Liver (tissue), 9 donors: ENCODE data around the gene SEC22C. TPM values are rescaled to one million over a fixed set of nuclear protein-coding genes. Genes with fewer than 3 reads are reported as not detected.

Experiments
- DNase-seq: peaks from one replicate; pipeline ENCODE4 v3.0.0-alpha.2; 2017; ENCODE audit warnings: low spot score
- H3K27ac ChIP-seq, 2 donors: one replicate each; pipeline ENCODE4 v1.7.0; 2013; ENCODE audit warnings: inconsistent platforms in 2 of 2, low read length in 2 of 2, control low read depth in 1 of 2, low read depth in 1 of 2, mild to moderate bottlenecking in 1 of 2
- H3K27me3 ChIP-seq, 4 donors: one replicate each; pipeline versions ENCODE4 v1.6.1 to v1.7.0; 2013; ENCODE audit warnings: low read length in 3 of 4, inconsistent platforms in 1 of 4, mild to moderate bottlenecking in 1 of 4, moderate library complexity in 1 of 4; ENCODE audit not compliant: control insufficient read depth in 4 of 4, insufficient read depth in 4 of 4
- H3K36me3 ChIP-seq, 4 donors: one replicate each; pipeline versions ENCODE4 v1.6.1 to v1.7.0; 2013; ENCODE audit warnings: low read length in 3 of 4, mild to moderate bottlenecking in 3 of 4, low read depth in 1 of 4, moderate library complexity in 1 of 4; ENCODE audit not compliant: control insufficient read depth in 4 of 4, insufficient read depth in 3 of 4
- H3K4me1 ChIP-seq, 4 donors: one replicate each; pipeline versions ENCODE4 v1.6.1 to v1.7.0; 2013; ENCODE audit warnings: low read length in 3 of 4, mild to moderate bottlenecking in 3 of 4, moderate library complexity in 1 of 4; ENCODE audit not compliant: control insufficient read depth in 4 of 4, insufficient read depth in 4 of 4
- H3K4me3 ChIP-seq, 3 donors: one replicate each; pipeline versions ENCODE4 v1.6.1 to v1.7.0; 2013; ENCODE audit warnings: low read length in 3 of 3, control low read depth in 1 of 3, low read depth in 1 of 3, mild to moderate bottlenecking in 1 of 3
- H3K9ac ChIP-seq, 2 donors: one replicate each; pipeline ENCODE4 v1.7.0; 2013; ENCODE audit warnings: low read length in 2 of 2, mild to moderate bottlenecking in 2 of 2, moderate library complexity in 2 of 2, control low read depth in 1 of 2, low read depth in 1 of 2
- H3K9me3 ChIP-seq, 4 donors: one replicate each; pipeline versions ENCODE4 v1.6.1 to v1.7.0; 2013; ENCODE audit warnings: low read length in 3 of 4; ENCODE audit not compliant: control insufficient read depth in 4 of 4
- FOXA1 ChIP-seq: IDR thresholded peaks from 2 replicates; pipeline ENCODE4 v1.6.1; 2016; ENCODE audit warnings: antibody characterized with exemption
- FOXA2 ChIP-seq: IDR thresholded peaks from 2 replicates; pipeline ENCODE4 v1.6.1; 2016; ENCODE audit warnings: antibody characterized with exemption
- GABPA ChIP-seq, 2 donors: IDR thresholded peaks in 1 of 2; conservative IDR thresholded peaks in 1 of 2; 2 replicates each; pipeline ENCODE4 v1.6.1; 2016; ENCODE audit warnings: antibody characterized with exemption in 2 of 2, mild to moderate bottlenecking in 1 of 2, moderate library complexity in 1 of 2
- HNF4G ChIP-seq: IDR thresholded peaks from 2 replicates; pipeline ENCODE4 v1.6.1; 2016; ENCODE audit warnings: antibody characterized with exemption
- JUND ChIP-seq, 2 donors: IDR thresholded peaks; 2 replicates each; pipeline ENCODE4 v1.6.1; 2016; ENCODE audit warnings: antibody characterized with exemption in 2 of 2
- NR2F2 ChIP-seq: IDR thresholded peaks from 2 replicates; pipeline ENCODE4 v1.6.1; 2016; ENCODE audit warnings: antibody characterized with exemption
- RAD21 ChIP-seq, 2 donors: IDR thresholded peaks; 2 replicates each; pipeline ENCODE4 v1.6.1; 2016; ENCODE audit warnings: antibody characterized with exemption in 2 of 2, mild to moderate bottlenecking in 2 of 2
- REST ChIP-seq: IDR thresholded peaks from 2 replicates; pipeline ENCODE4 v1.6.1; 2016; ENCODE audit warnings: antibody characterized with exemption, mild to moderate bottlenecking
- RXRA ChIP-seq, 2 donors: IDR thresholded peaks; 2 replicates each; pipeline ENCODE4 v1.6.1; 2017 to 2018; ENCODE audit warnings: antibody characterized with exemption in 2 of 2, mild to moderate bottlenecking in 1 of 2
- SP1 ChIP-seq: IDR thresholded peaks from 2 replicates; pipeline ENCODE4 v1.6.1; 2018; ENCODE audit warnings: antibody characterized with exemption, mild to moderate bottlenecking
- YY1 ChIP-seq: IDR thresholded peaks from 2 replicates; pipeline ENCODE4 v1.6.1; 2016; ENCODE audit warnings: antibody characterized with exemption, mild to moderate bottlenecking
- WGBS: extraction: QIAGEN DNeasy Blood & Tissue Kit; methylation state at CpG from one replicate; pipeline ENCODE4 v1.1.7; 2013; 5-methylcytosine and 5-hydroxymethylcytosine counted together
- polyA plus RNA-seq, 2 donors: library from polyadenylated mRNA; stranded (reverse) in 1 of 2; unstranded in 1 of 2; fragments of 200-250 nt in 1 of 2; fragments of >200 nt in 1 of 2; fragmentation: Nextera tagmentation in 1 of 2; extraction: Ambion mirVana in 1 of 2; gene quantifications; one replicate each; pipeline versions ENCODE4 v1.2.1 to v1.2.3, GENCODE V29; 2013 to 2015
- total RNA-seq, 2 donors: library from RNA; depleted of rRNA; stranded (reverse); fragments of >200 nt; gene quantifications; one replicate each; pipeline ENCODE4 v1.2.3, GENCODE V29; 2014
- TF ChIP-seq, protein P1 (sequence below): IDR thresholded peaks from 2 replicates; pipeline ENCODE4 v1.6.1; 2016; ENCODE audit warnings: antibody characterized with exemption
- TF ChIP-seq, protein P2 (sequence below): IDR thresholded peaks from 2 replicates; pipeline ENCODE4 v1.6.1; 2016; ENCODE audit warnings: antibody characterized with exemption
- TF ChIP-seq, protein P3 (sequence below): IDR thresholded peaks from 2 replicates; pipeline ENCODE4 v1.6.1; 2016; ENCODE audit warnings: antibody characterized with exemption
- donor health status: healthy.
- donor health status: healthy.
- donor health status: healthy.
- donor health status: healthy.
- donor health status: healthy.

SEC22C gene
- total and polyA plus RNA-seq, 4 donors = 14.5 to 48.5 (median 17.8) TPM

GRCh38 chr3:42507761-42508335 lies 73.9 kb downstream of the SEC22C start:
- 58% methylated on average over 6 of the region's 6 CpGs for WGBS
- Histone ChIP-seq H3K4me3 (no peak overlapping the region), H3K36me3 (no peaks in the 10 kb centered on the region), H3K4me1 (peaks cover 0 to 4% (median under 1%) of the 10 kb centered on the region in 4 donors), H3K27ac (no peak overlapping the region), H3K9me3 (no peaks in the 10 kb centered on the region), H3K27me3 (no peaks in the 10 kb centered on the region), H3K9ac (no peak overlapping the region)
- TF ChIP-seq NR2F2 = no peak
- TF ChIP-seq, protein P1, sequence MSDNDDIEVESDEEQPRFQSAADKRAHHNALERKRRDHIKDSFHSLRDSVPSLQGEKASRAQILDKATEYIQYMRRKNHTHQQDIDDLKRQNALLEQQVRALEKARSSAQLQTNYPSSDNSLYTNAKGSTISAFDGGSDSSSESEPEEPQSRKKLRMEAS = no peak
- DNase-seq = no peak

DNA sequence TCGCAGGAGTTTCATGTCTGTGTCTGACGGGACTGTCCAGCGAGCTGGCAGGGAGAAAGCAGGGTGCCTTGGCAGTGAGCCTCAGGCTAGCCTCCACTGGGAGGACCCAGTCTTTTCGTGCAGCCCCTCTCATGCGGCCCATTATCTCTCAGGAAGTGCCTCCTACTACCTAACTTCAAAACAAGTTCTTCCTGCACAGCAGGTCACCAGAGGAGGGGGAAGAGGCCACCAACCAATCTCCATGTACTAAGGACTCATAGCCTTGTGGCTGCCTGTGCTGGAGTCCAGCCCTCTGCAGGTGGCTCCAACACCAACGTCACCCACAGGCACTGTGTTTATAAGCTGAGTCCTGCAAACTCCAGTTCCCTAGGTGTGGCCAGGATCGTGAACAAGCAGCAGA lies 74.5 kb downstream of the SEC22C start:
- no peak overlapping the region for H3K4me3 ChIP-seq
- H3K4me1 ChIP-seq = peaks cover 0 to 9% (median 2%) of the 10 kb centered on the region in 4 donors
- no peak overlapping the region for H3K27ac ChIP-seq
- DNase-seq = no peak
- WGBS = 47% methylated on average over 7 of the region's 7 CpGs
- no peaks in the 10 kb centered on the region for H3K36me3 ChIP-seq
- no peak overlapping the region for H3K9ac ChIP-seq
- no peaks in the 10 kb centered on the region for H3K27me3 ChIP-seq
- H3K9me3 ChIP-seq = no peaks in the 10 kb centered on the region
- TF ChIP-seq REST = no peak
- no peak for TF ChIP-seq HNF4G
- no peak for TF ChIP-seq YY1
- no peak for TF ChIP-seq FOXA1
- no peak for TF ChIP-seq FOXA2
- TF ChIP-seq, protein P2, sequence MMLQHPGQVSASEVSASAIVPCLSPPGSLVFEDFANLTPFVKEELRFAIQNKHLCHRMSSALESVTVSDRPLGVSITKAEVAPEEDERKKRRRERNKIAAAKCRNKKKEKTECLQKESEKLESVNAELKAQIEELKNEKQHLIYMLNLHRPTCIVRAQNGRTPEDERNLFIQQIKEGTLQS = no peak
- TF ChIP-seq SP1 = no peak
- no peak for TF ChIP-seq GABPA (IDR thresholded peaks at IDR 0.05 in 1 of 2, conservative IDR thresholded peaks at IDR 0.05 in 1 of 2)
- no peak for TF ChIP-seq RAD21 (IDR thresholded peaks at IDR 0.05)
- no peak for TF ChIP-seq RXRA (IDR thresholded peaks at IDR 0.05)

GRCh38 chr3:42505849-42506410 lies 75.8 kb downstream of the SEC22C start:
- Histone ChIP-seq H3K27ac (no peak overlapping the region), H3K9ac (no peak overlapping the region)
- DNase-seq = peak; percentile 25
- TF ChIP-seq RXRA (IDR thresholded peaks at IDR 0.05) (no peak), JUND (IDR thresholded peaks at IDR 0.05) (no peak), NR2F2 (no peak), REST (no peak), HNF4G (no peak), FOXA2 (no peak), FOXA1 (no peak)
- TF ChIP-seq, protein P2 = no peak
- TF ChIP-seq, protein P3, sequence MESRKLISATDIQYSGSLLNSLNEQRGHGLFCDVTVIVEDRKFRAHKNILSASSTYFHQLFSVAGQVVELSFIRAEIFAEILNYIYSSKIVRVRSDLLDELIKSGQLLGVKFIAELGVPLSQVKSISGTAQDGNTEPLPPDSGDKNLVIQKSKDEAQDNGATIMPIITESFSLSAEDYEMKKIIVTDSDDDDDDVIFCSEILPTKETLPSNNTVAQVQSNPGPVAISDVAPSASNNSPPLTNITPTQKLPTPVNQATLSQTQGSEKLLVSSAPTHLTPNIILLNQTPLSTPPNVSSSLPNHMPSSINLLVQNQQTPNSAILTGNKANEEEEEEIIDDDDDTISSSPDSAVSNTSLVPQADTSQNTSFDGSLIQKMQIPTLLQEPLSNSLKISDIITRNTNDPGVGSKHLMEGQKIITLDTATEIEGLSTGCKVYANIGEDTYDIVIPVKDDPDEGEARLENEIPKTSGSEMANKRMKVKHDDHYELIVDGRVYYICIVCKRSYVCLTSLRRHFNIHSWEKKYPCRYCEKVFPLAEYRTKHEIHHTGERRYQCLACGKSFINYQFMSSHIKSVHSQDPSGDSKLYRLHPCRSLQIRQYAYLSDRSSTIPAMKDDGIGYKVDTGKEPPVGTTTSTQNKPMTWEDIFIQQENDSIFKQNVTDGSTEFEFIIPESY = no peak

More at GRCh38 chr3:42505849-42506410, 75.8 kb downstream of the SEC22C start:
- 86% methylated on average over 4 of the region's 4 CpGs for WGBS
- Histone ChIP-seq H3K4me3 (no peak overlapping the region), H3K9me3 (no peaks in the 10 kb centered on the region), H3K27me3 (no peaks in the 10 kb centered on the region), H3K4me1 (peaks cover 2 to 21% (median 12%) of the 10 kb centered on the region in 4 donors), H3K36me3 (no peaks in the 10 kb centered on the region)
